GM21786 (cell line): Measurements from ENCODE around the gene FOXD1.
"Not testable (repeated sequence)": the region's sequence is repeated elsewhere in the genome, so short reads cannot be mapped to it uniquely, and the experiment has no call there.

ENCODE experiments used
- ATAC-seq: cut with Tn5 transposase; IDR thresholded peaks from one replicate; pipeline ENCODE4 v1.9.1; 2021; ENCODE audit not compliant: unreplicated experiment

Gene FOXD1

GRCh38 chr5:73418244-73418691 lies 30.3 kb downstream of the FOXD1 start:
- ATAC-seq, result no peak

DNA sequence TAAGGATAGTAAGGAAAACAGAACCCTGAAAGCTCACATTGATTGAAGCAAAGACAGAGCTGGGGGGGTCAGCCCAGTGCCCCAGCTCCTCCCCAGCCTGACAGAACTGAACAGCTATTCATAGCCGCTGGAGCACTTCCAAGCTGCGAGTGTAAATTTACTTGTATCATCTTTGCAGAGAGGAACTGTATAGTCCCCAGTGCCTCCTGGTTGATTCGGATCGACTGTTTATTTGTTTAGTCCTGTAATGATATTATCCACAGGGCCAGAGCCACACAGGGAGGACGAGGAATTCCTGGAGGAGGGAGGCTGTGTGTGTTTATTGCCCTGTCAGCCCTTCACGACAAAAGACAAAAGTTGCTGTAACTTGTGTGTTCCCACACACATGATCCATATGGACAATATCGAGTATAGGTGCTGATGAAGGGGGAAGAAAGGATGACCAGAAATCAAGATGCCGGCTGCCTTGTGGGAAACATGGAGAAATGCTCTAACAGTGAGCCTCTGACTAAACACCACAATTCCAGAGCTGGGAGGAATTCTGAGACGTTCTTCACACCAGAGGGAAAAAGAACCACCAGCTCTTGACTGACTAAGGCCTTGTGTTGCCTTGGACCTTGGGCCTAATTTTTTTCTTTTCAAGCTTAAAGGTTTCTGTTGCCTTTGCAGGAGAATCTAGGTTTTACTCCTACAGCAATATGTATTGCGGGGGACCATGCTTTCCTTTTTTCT lies 31.1 kb downstream of the FOXD1 start:
- ATAC-seq, result no peak

- ATAC-seq, result no peak
Observed at GRCh38 chr5:73415617-73416016, 33.0 kb downstream of the FOXD1 start.

GRCh38 chr5:73415171-73415570 lies 33.4 kb downstream of the FOXD1 start:
- no peak for ATAC-seq

- no peak for ATAC-seq
Observed at GRCh38 chr5:73412597-73412988, 36.0 kb downstream of the FOXD1 start.

GRCh38 chr5:73411936-73412596 lies 36.5 kb downstream of the FOXD1 start:
- ATAC-seq, result no peak

GRCh38 chr5:73409927-73410326 lies 38.6 kb downstream of the FOXD1 start:
- not testable (repeated sequence) for ATAC-seq

- no peak for ATAC-seq
Observed at GRCh38 chr5:73405691-73406090, 42.9 kb downstream of the FOXD1 start.

- ATAC-seq, result no peak
Observed at GRCh38 chr5:73399775-73400174, 48.8 kb downstream of the FOXD1 start.
